Activated CD4-positive, alpha-beta T cell treated with anti-CD3 and anti-CD28 coated beads, Interleukin-2, amount 50 U/mL, for 4 hours (primary cell): ENCODE measurements around the gene OXGR1.

Experiments
- DNase-seq, 2 experiments: peaks; one replicate each; pipeline ENCODE4 v3.0.0-alpha.2; 2020

Gene OXGR1

GRCh38 chr13:96958286-96958891, 35.9 kb downstream of the OXGR1 start:
- no peak for DNase-seq

- no peak for DNase-seq
Observed at GRCh38 chr13:96952595-96952994, 41.7 kb downstream of the OXGR1 start.

GRCh38 chr13:96948127-96948526, 46.1 kb downstream of the OXGR1 start:
- DNase-seq = no peak

DNA sequence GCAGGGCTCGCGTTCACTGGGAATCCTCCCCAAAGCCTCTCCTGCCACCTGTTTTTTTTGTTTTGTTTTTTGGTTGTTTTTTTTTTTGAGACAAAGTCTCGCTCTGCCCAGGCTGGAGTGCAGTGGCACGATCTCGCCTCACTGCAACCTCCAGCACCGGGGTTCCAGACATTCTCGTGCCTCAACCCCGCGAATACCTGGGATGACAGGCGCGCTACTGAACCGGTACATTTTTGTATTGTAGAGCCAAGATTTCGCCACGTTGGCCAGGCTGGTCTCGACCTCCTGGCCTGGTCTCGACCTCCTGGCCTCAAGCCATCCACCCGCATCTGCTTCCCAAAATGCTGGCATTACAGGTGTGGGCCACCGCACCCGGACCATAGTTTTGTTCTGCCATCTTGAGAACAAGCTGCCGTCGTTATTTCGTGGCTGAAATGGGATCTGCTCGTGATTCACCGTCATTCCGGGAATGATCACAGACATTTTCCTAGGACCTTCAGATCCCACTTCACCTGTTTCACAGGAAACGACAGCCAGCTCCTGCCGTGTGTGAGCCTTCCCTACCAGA, 46.8 kb downstream of the OXGR1 start:
- no peak for DNase-seq

DNA sequence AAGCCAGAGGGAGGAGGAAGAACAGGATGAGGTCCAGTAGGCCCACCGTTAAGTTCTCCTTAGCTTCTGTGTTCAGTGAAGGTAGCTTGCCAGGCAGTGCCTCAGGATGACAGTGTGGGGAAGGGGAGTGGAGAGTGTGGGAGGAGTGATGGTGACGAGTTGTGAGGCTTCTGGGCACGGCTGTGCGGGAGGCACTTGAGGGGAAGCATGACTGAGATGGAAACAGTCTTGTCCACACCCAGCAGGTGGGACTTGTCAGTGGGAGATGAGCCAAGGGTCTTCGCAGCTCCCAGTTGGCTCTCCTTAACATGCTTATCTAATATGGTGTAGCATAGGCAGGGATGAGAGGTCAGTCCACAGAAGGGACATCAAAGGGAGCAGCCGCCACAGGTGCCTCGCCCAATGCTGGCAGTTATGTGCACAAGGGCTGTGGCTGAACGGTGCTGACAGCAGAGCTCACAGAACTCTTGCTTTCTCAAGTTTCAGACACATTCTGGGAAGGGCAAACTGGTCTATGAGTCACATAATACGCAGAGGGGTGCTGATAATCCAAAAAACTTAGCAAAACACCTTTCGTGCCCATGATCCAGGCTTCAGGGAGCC, 47.5 kb downstream of the OXGR1 start:
- no peak for DNase-seq

- no peak for DNase-seq
Observed at GRCh38 chr13:96940961-96941360, 53.3 kb downstream of the OXGR1 start.

GRCh38 chr13:96935901-96936300, 58.4 kb downstream of the OXGR1 start:
- DNase-seq = no peak
